SK-N-SH (cell line): Measurements from ENCODE around the gene PYGO2. TPM values are rescaled to one million over a fixed set of nuclear protein-coding genes. Genes with fewer than 3 reads are reported as not detected.

ENCODE experiments used
- CTCF ChIA-PET: fragments of 300-600, 350-600 bp; formaldehyde crosslinking; extraction: SDS; loops from one replicate; lab custom pipeline; 2021; lab: Yijun Ruan, JAX
- POLR2A ChIA-PET: fragments of 350-600 bp; sonication (Branson Sonifier 250); formaldehyde crosslinking; extraction: SDS; loops from one replicate; lab custom pipeline; 2020; ENCODE audit warnings: antibody characterized with exemption, inconsistent platforms; lab: Yijun Ruan, JAX
- DNase-seq: peaks from one replicate; pipeline ENCODE4 v3.0.0; 2012
- H2AFZ ChIP-seq: fragments of 200-600 bp; sonication (generic); 2 replicates; pipeline ENCODE4 v1.8.1; 2016; ENCODE audit warnings: antibody characterized with exemption, mild to moderate bottlenecking, low read depth
- H3F3A ChIP-seq: fragments of 200-600 bp; sonication (generic); replicated peaks from 2 replicates; pipeline ENCODE3; 2016; ENCODE audit warnings: antibody characterized with exemption, mild to moderate bottlenecking; ENCODE audit not compliant: insufficient read depth
- H3K27ac ChIP-seq, 2 experiments: fragments of 200-500 bp in 1 of 2; fragments of 200-600 bp in 1 of 2; sonication (Bioruptor generic) in 1 of 2; sonication (generic), shearing (Covaris generic) in 1 of 2; 2 replicates each; pipeline versions ENCODE4 v1.5.1 to v1.6.1; 2014 to 2016; ENCODE audit warnings: low read depth in 2 of 2, inconsistent platforms in 1 of 2, low read length in 1 of 2, mild to moderate bottlenecking in 1 of 2, mixed read lengths in 1 of 2
- H3K27me3 ChIP-seq: fragments of 200-600 bp; sonication (generic), shearing (Covaris generic); 2 replicates; pipeline ENCODE4 v1.6.1; 2016; ENCODE audit warnings: mixed run types; ENCODE audit not compliant: insufficient read depth
- H3K36me3 ChIP-seq, 2 experiments: fragments of 200-500 bp in 1 of 2; fragments of 200-600 bp in 1 of 2; sonication (Bioruptor generic) in 1 of 2; sonication (generic) in 1 of 2; replicated peaks in 1 of 2; 2 replicates each; pipeline versions ENCODE3 to v1.5.1; 2014 to 2016; ENCODE audit warnings: low read length in 1 of 2, mild to moderate bottlenecking in 1 of 2; ENCODE audit not compliant: insufficient read depth in 2 of 2, control insufficient read depth in 1 of 2
- H3K4me1 ChIP-seq, 2 experiments: fragments of 200-500 bp in 1 of 2; fragments of 200-600 bp in 1 of 2; sonication (Bioruptor generic) in 1 of 2; sonication (generic), shearing (Covaris generic) in 1 of 2; 2 replicates each; pipeline versions ENCODE4 v1.5.1 to v1.6.1; 2014 to 2016; ENCODE audit warnings: low read depth in 1 of 2, low read length in 1 of 2, mixed run types in 1 of 2; ENCODE audit not compliant: insufficient read depth in 2 of 2, control insufficient read depth in 1 of 2
- H3K4me2 ChIP-seq: fragments of 200-600 bp; sonication (generic), shearing (Covaris generic); 2 replicates; pipeline ENCODE4 v1.6.1; 2017; ENCODE audit warnings: mixed run types
- H3K4me3 ChIP-seq, 2 experiments: fragments of 200-500 bp in 1 of 2; fragments of 200-600 bp in 1 of 2; sonication (Bioruptor generic) in 1 of 2; sonication (generic), shearing (Covaris generic) in 1 of 2; 2 replicates each; pipeline versions ENCODE4 v1.5.1 to v1.8.1; 2014 to 2016; ENCODE audit warnings: low read depth in 2 of 2, inconsistent platforms in 1 of 2, low read length in 1 of 2, mild to moderate bottlenecking in 1 of 2, mixed read lengths in 1 of 2, moderate library complexity in 1 of 2
- H3K79me2 ChIP-seq: fragments of 200-600 bp; sonication (generic); 2 replicates; pipeline ENCODE4 v1.8.1; 2017; ENCODE audit warnings: mild to moderate bottlenecking; ENCODE audit not compliant: insufficient read depth
- H3K9ac ChIP-seq: fragments of 200-600 bp; sonication (generic); 2 replicates; pipeline ENCODE4 v1.6.1; 2017; ENCODE audit warnings: mixed run types
- H3K9me2 ChIP-seq: fragments of 200-600 bp; sonication (generic); 2 replicates; pipeline ENCODE4 v1.6.1; 2017; ENCODE audit warnings: mixed run types
- H3K9me3 ChIP-seq: fragments of 200-600 bp; sonication (generic); 2 replicates; pipeline ENCODE4 v1.6.1; 2017; ENCODE audit warnings: mixed run types, mild to moderate bottlenecking, moderate library complexity
- H4K20me1 ChIP-seq: fragments of 200-600 bp; sonication (generic); 2 replicates; pipeline ENCODE4 v1.6.1; 2017; ENCODE audit warnings: mild to moderate bottlenecking, mixed run types; ENCODE audit not compliant: insufficient read depth
- ELF1 ChIP-seq: IDR thresholded peaks from 2 replicates; pipeline ENCODE4 v1.4.0; 2012
- EZH2phosphoT487 ChIP-seq: fragments of 200-600 bp; sonication (generic); IDR thresholded peaks from 2 replicates; pipeline ENCODE4 v1.6.1; 2017; ENCODE audit warnings: low read depth, mixed run types, mild to moderate bottlenecking, antibody characterized with exemption, moderate library complexity, borderline replicate concordance
- GATA2 ChIP-seq: sonication (generic); formaldehyde crosslinking; IDR thresholded peaks from 2 replicates; pipeline ENCODE4 v1.5.0; 2020; ENCODE audit warnings: mild to moderate bottlenecking, missing genetic modification reagents
- MEF2A ChIP-seq: IDR thresholded peaks from 2 replicates; pipeline ENCODE4 v1.4.0; 2012; ENCODE audit warnings: low read depth, borderline replicate concordance
- RCOR1 ChIP-seq: fragments of 150-350 bp; IDR thresholded peaks from 2 replicates; pipeline ENCODE4 v1.6.1; 2017; ENCODE audit warnings: antibody characterized with exemption, low read length
- RFX5 ChIP-seq: IDR thresholded peaks from 2 replicates; pipeline ENCODE4 v1.6.1; 2012; ENCODE audit warnings: mild to moderate bottlenecking, improper control_type of control experiment, low read length
- RXRA ChIP-seq: IDR thresholded peaks from 2 replicates; pipeline ENCODE4 v1.4.0; 2012; ENCODE audit warnings: low read depth, mild to moderate bottlenecking, borderline replicate concordance
- TAF1 ChIP-seq: IDR thresholded peaks from 2 replicates; pipeline ENCODE4 v1.6.1; 2012; ENCODE audit warnings: low read depth, mild to moderate bottlenecking, low read length, moderate library complexity, borderline replicate concordance
- YY1 ChIP-seq: IDR thresholded peaks from 2 replicates; pipeline ENCODE4 v1.4.0; 2012; ENCODE audit warnings: low read depth, mild to moderate bottlenecking
- WGBS: methylation state at CpG from one replicate; pipeline ENCODE4 v1.1.6; 2017; ENCODE audit warnings: low lambda C conversion rate; 5-methylcytosine and 5-hydroxymethylcytosine counted together
- polyA plus RNA-seq, 3 experiments: library from polyadenylated mRNA; depleted of rRNA; stranded (reverse); fragments of >200 nt; gene quantifications; 2 replicates each; pipeline ENCODE4 v1.2.3, GENCODE V29; 2012
- TF ChIP-seq, protein P1 (sequence below): IDR thresholded peaks from 2 replicates; pipeline ENCODE4 v1.4.0; 2012; ENCODE audit warnings: low read depth
- TF ChIP-seq, protein P2 (sequence below): fragments of 200-600 bp; sonication (generic); IDR thresholded peaks from 2 replicates; pipeline ENCODE4 v1.6.1; 2017; ENCODE audit warnings: antibody characterized with exemption, mild to moderate bottlenecking, moderate library complexity
- TF ChIP-seq, protein P3 (sequence below): IDR thresholded peaks from 2 replicates; pipeline ENCODE4 v1.6.1; 2012; ENCODE audit warnings: mild to moderate bottlenecking, low read depth, low read length, moderate library complexity
- TF ChIP-seq, protein P4 (sequence below): fragments of 150-350 bp; IDR thresholded peaks from 2 replicates; pipeline ENCODE4 v1.6.1; 2017; ENCODE audit warnings: antibody characterized with exemption, low read length, low read depth, borderline replicate concordance

PYGO2 gene
- polyA plus RNA-seq, 1 of the 3 experiments (the other 2 are of a cell fraction): 23.3 TPM

- no peak for TF ChIP-seq RFX5
Measured at GRCh38 chr1:154964359-154964758, 2.8 kb upstream of the PYGO2 start (continued).

- H3K27me3 ChIP-seq: no peaks in the 10 kb centered on the region
- H3K9ac ChIP-seq: no peak overlapping the region
- no peaks in the 10 kb centered on the region for H3K9me2 ChIP-seq
- ChIA-PET CTCF (interaction anchor here (0.9 to 37.5 kb wide), 4 partner anchors 9 to 97 kb away, joined by 3 to 640 read pairs (median 4); partner anchors contain the start of genes LENEP and ZBTB7B), POLR2A (no interaction called here)
- DNase-seq: no peak
- peaks cover 27% of the 10 kb centered on the region for H3F3A ChIP-seq
- H3K79me2 ChIP-seq: peaks cover 69% of the 10 kb centered on the region
- H3K27ac ChIP-seq: peak overlapping the region; percentile 5 to 98; a peak in 2 of 4 replicates
- WGBS: 95% methylated on average over 7 of the region's 8 CpGs
- peaks cover 36 to 62% of the 10 kb centered on the region in 2 experiments for H3K36me3 ChIP-seq
- no peak overlapping the region for H2AFZ ChIP-seq
- peaks cover 8 to 51% of the 10 kb centered on the region in 2 experiments; a peak in 3 of 4 replicates for H3K4me1 ChIP-seq
- no peak overlapping the region for H3K4me3 ChIP-seq
- peak overlapping the region; percentile 85; the same call in 1 of the 2 replicates for H3K4me2 ChIP-seq
- H3K9me3 ChIP-seq: no peaks in the 10 kb centered on the region
- peaks cover 19% of the 10 kb centered on the region for H4K20me1 ChIP-seq
- TF ChIP-seq MEF2A (no peak), TAF1 (no peak), RCOR1 (no peak), RXRA (no peak), ELF1 (no peak), EZH2phosphoT487 (no peak)
- TF ChIP-seq, protein P1, sequence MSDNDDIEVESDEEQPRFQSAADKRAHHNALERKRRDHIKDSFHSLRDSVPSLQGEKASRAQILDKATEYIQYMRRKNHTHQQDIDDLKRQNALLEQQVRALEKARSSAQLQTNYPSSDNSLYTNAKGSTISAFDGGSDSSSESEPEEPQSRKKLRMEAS: no peak
- TF ChIP-seq, protein P2, sequence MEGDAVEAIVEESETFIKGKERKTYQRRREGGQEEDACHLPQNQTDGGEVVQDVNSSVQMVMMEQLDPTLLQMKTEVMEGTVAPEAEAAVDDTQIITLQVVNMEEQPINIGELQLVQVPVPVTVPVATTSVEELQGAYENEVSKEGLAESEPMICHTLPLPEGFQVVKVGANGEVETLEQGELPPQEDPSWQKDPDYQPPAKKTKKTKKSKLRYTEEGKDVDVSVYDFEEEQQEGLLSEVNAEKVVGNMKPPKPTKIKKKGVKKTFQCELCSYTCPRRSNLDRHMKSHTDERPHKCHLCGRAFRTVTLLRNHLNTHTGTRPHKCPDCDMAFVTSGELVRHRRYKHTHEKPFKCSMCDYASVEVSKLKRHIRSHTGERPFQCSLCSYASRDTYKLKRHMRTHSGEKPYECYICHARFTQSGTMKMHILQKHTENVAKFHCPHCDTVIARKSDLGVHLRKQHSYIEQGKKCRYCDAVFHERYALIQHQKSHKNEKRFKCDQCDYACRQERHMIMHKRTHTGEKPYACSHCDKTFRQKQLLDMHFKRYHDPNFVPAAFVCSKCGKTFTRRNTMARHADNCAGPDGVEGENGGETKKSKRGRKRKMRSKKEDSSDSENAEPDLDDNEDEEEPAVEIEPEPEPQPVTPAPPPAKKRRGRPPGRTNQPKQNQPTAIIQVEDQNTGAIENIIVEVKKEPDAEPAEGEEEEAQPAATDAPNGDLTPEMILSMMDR: no peak
Measured at GRCh38 chr1:154963643-154964042, 2.1 kb upstream of the PYGO2 start.

- Histone ChIP-seq H4K20me1 (peaks cover 11% of the 10 kb centered on the region), H3F3A (peaks cover 30% of the 10 kb centered on the region), H3K4me2 (peak overlapping the region; percentile 85; the same call in 1 of the 2 replicates), H3K4me1 (peaks cover 4 to 43% of the 10 kb centered on the region in 2 experiments; a peak in 3 of 4 replicates), H3K36me3 (peaks cover 30 to 65% of the 10 kb centered on the region in 2 experiments), H3K9ac (peak overlapping the region; percentile 84; the same call in 1 of the 2 replicates), H3K79me2 (peaks cover 61% of the 10 kb centered on the region), H3K27ac (peak overlapping the region; percentile 83 to 98; a peak in 3 of 4 replicates), H2AFZ (no peak overlapping the region), H3K4me3 (peak overlapping the region; percentile 72 to 73; a peak in 3 of 4 replicates), H3K27me3 (no peaks in the 10 kb centered on the region), H3K9me2 (no peaks in the 10 kb centered on the region), H3K9me3 (no peaks in the 10 kb centered on the region)
- WGBS: 100% methylated on average over 3 of the region's 6 CpGs
- ChIA-PET CTCF (interaction anchor here (0.7 to 37.5 kb wide), 11 partner anchors 8 to 116 kb away, joined by 3 to 640 read pairs (median 7); partner anchors contain the start of genes FLAD1, LENEP, SHC1 and ZBTB7B), POLR2A (interaction anchor here (1.0 to 2.8 kb wide), 2 partner anchors 7 to 31 kb away, joined by 3 to 17 read pairs; partner anchors contain the start of genes LENEP and SHC1)
- no peak for DNase-seq
- TF ChIP-seq YY1 (no peak), GATA2 (CRISPR knock-in tag) (no peak)
- TF ChIP-seq, protein P3, sequence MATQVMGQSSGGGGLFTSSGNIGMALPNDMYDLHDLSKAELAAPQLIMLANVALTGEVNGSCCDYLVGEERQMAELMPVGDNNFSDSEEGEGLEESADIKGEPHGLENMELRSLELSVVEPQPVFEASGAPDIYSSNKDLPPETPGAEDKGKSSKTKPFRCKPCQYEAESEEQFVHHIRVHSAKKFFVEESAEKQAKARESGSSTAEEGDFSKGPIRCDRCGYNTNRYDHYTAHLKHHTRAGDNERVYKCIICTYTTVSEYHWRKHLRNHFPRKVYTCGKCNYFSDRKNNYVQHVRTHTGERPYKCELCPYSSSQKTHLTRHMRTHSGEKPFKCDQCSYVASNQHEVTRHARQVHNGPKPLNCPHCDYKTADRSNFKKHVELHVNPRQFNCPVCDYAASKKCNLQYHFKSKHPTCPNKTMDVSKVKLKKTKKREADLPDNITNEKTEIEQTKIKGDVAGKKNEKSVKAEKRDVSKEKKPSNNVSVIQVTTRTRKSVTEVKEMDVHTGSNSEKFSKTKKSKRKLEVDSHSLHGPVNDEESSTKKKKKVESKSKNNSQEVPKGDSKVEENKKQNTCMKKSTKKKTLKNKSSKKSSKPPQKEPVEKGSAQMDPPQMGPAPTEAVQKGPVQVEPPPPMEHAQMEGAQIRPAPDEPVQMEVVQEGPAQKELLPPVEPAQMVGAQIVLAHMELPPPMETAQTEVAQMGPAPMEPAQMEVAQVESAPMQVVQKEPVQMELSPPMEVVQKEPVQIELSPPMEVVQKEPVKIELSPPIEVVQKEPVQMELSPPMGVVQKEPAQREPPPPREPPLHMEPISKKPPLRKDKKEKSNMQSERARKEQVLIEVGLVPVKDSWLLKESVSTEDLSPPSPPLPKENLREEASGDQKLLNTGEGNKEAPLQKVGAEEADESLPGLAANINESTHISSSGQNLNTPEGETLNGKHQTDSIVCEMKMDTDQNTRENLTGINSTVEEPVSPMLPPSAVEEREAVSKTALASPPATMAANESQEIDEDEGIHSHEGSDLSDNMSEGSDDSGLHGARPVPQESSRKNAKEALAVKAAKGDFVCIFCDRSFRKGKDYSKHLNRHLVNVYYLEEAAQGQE: no peak
- TF ChIP-seq, protein P4, sequence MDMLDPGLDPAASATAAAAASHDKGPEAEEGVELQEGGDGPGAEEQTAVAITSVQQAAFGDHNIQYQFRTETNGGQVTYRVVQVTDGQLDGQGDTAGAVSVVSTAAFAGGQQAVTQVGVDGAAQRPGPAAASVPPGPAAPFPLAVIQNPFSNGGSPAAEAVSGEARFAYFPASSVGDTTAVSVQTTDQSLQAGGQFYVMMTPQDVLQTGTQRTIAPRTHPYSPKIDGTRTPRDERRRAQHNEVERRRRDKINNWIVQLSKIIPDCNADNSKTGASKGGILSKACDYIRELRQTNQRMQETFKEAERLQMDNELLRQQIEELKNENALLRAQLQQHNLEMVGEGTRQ: no peak
Measured at GRCh38 chr1:154962795-154963330, 1.3 kb upstream of the PYGO2 start.
